Adipocyte (in vitro differentiated cells): Measurements from ENCODE around the gene SEC24C.

Experiments used
- DNase-seq: peaks from one replicate; pipeline ENCODE4 v3.0.0-alpha.2; 2015; ENCODE audit warnings: low read depth
- H3K27me3 ChIP-seq: replicated peaks from 2 replicates; pipeline ENCODE4 v1.7.0; 2013; ENCODE audit warnings: mild to moderate bottlenecking, low read length, moderate library complexity; ENCODE audit not compliant: control insufficient read depth, insufficient read depth
- H3K36me3 ChIP-seq: 2 replicates; pipeline ENCODE4 v1.7.0; 2013; ENCODE audit warnings: low read length, mild to moderate bottlenecking, moderate library complexity; ENCODE audit not compliant: control insufficient read depth, insufficient read depth, severe bottlenecking
- H3K4me1 ChIP-seq: 2 replicates; pipeline ENCODE4 v1.7.0; 2013; ENCODE audit warnings: mild to moderate bottlenecking, low read length, moderate library complexity; ENCODE audit not compliant: control insufficient read depth, insufficient read depth
- H3K4me3 ChIP-seq: 2 replicates; pipeline ENCODE4 v1.7.0; 2013; ENCODE audit warnings: mild to moderate bottlenecking, low read length, moderate library complexity
- H3K9ac ChIP-seq: 2 replicates; pipeline ENCODE4 v1.7.0; 2013; ENCODE audit warnings: mild to moderate bottlenecking, low read length, moderate library complexity
- H3K9me3 ChIP-seq: 2 replicates; pipeline ENCODE4 v1.7.0; 2013; ENCODE audit warnings: mild to moderate bottlenecking, low read length, moderate library complexity; ENCODE audit not compliant: control insufficient read depth

The SEC24C gene

GRCh38 chr10:73796766-73797165, 52.6 kb downstream of the SEC24C start:
- Histone ChIP-seq H3K9me3 (no peaks in the 10 kb centered on the region), H3K4me3 (no peak overlapping the region), H3K9ac (no peak overlapping the region), H3K27me3 (no peaks in the 10 kb centered on the region), H3K4me1 (no peaks in the 10 kb centered on the region), H3K36me3 (peaks cover 96% of the 10 kb centered on the region)
- DNase-seq: no peak

GRCh38 chr10:73797324-73798025, 53.3 kb downstream of the SEC24C start:
- Histone ChIP-seq H3K36me3 (peaks cover 96% of the 10 kb centered on the region), H3K4me3 (no peak overlapping the region), H3K9ac (no peak overlapping the region), H3K9me3 (no peaks in the 10 kb centered on the region), H3K4me1 (no peaks in the 10 kb centered on the region), H3K27me3 (no peaks in the 10 kb centered on the region)
- no peak for DNase-seq

DNA sequence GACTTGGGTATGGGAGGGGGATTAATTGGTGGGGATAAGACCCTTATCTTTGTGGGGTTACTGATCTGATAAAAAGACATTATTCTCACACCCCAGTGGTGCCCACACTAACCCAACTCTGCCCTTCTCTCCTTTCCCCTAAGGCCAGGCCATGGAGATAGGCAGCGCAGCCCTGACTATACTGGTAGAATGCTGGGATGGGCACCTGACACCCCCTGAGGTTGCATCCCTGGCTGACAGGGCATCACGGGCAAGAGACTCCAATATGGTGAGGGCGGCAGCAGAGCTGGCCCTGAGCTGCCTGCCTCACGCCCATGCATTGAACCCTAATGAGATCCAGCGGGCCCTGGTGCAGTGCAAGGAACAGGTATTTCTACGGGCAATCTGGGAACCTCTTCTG, 53.9 kb downstream of the SEC24C start:
- Histone ChIP-seq H3K27me3 (no peaks in the 10 kb centered on the region), H3K9ac (no peak overlapping the region), H3K36me3 (peaks cover 96% of the 10 kb centered on the region), H3K4me3 (no peak overlapping the region), H3K9me3 (no peaks in the 10 kb centered on the region), H3K4me1 (no peaks in the 10 kb centered on the region)
- no peak for DNase-seq

- peaks cover 97% of the 10 kb centered on the region for H3K36me3 ChIP-seq
- H3K9me3 ChIP-seq: no peaks in the 10 kb centered on the region
- H3K27me3 ChIP-seq: no peaks in the 10 kb centered on the region
- no peak for DNase-seq
- H3K4me3 ChIP-seq: no peak overlapping the region
- H3K9ac ChIP-seq: no peak overlapping the region
- peaks cover 2% of the 10 kb centered on the region for H3K4me1 ChIP-seq
Measured at GRCh38 chr10:73798927-73799560, 54.9 kb downstream of the SEC24C start.

DNA sequence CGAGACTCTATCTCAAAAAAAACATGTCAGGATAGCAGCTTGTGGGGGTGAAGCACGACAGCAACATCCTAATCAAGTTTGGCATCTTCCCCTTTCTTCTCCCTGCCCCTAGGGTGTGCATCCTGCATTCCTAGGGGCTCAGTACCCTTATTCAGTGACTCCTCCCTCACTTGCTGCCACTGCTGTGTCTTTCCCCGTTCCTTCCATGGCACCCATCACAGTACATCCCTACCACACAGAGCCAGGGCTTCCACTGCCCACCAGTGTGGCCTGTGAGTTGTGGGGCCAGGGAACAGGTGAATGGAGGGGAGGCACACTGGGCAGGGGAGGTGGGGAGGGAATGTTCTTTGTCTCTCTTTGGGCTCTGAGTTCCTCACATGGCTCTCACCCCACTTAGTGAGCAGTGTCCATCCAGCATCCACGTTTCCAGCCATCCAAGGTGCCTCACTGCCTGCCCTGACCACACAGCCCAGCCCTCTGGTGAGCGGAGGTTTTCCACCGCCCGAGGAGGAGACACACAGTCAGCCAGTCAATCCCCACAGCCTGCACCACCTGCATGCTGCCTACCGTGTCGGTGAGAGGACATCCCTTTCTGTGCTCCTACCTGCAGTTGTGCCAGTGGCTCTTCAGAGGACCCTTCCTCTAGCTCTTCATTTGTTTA, 55.9 kb downstream of the SEC24C start:
- no peak for DNase-seq
- no peak overlapping the region for H3K9ac ChIP-seq
- H3K9me3 ChIP-seq: no peaks in the 10 kb centered on the region
- H3K27me3 ChIP-seq: no peaks in the 10 kb centered on the region
- H3K36me3 ChIP-seq: peaks cover 95% of the 10 kb centered on the region
- H3K4me1 ChIP-seq: peaks cover 3% of the 10 kb centered on the region
- no peak overlapping the region for H3K4me3 ChIP-seq

GRCh38 chr10:73800560-73801252, 56.5 kb downstream of the SEC24C start:
- Histone ChIP-seq H3K9ac (no peak overlapping the region), H3K9me3 (no peaks in the 10 kb centered on the region), H3K4me3 (no peak overlapping the region), H3K27me3 (no peaks in the 10 kb centered on the region), H3K4me1 (peaks cover 3% of the 10 kb centered on the region), H3K36me3 (peaks cover 94% of the 10 kb centered on the region)
- DNase-seq: no peak

- no peak for DNase-seq
- no peak overlapping the region for H3K9ac ChIP-seq
Measured at GRCh38 chr10:73801253-73801590, 57.0 kb downstream of the SEC24C start.

GRCh38 chr10:73802276-73802991, 58.3 kb downstream of the SEC24C start:
- Histone ChIP-seq H3K4me3 (no peak overlapping the region), H3K9me3 (no peaks in the 10 kb centered on the region), H3K4me1 (peaks cover 3% of the 10 kb centered on the region), H3K9ac (no peak overlapping the region), H3K36me3 (peaks cover 94% of the 10 kb centered on the region), H3K27me3 (no peaks in the 10 kb centered on the region)
- DNase-seq: no peak

More at GRCh38 chr10:73801253-73801590, 57.0 kb downstream of the SEC24C start:
- no peaks in the 10 kb centered on the region for H3K9me3 ChIP-seq
- H3K4me1 ChIP-seq: peaks cover 3% of the 10 kb centered on the region
- H3K36me3 ChIP-seq: peaks cover 94% of the 10 kb centered on the region
- no peak overlapping the region for H3K4me3 ChIP-seq
- H3K27me3 ChIP-seq: no peaks in the 10 kb centered on the region

DNA sequence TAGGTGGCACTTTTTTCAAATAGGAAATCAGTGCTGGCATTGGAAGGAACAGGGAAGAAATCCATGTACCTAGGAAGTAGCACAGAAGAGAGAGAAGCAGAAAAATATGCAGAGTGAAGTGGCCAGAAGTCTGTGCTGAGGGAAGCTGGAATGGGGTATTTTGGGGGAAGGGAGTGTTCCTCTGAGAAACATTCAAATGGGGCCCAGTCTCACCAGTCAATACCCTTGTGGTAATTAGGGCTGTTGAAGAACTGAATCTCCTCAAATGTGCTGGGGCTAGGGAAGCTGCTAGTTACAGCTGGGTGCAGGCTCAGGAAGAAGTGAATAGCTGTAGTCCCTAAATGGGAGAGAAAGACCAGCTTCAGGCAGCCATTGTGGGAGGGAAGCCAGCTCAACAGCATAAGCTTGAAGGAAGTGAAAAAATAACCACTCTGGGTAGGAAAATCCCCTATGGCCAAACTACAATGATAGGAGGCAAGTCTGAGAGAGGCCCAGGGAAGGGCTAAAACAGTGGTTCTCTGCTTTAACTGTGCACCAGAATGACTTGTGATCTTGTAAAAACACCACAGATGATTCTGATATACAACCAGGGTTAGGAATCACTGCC, 59.6 kb downstream of the SEC24C start:
- Histone ChIP-seq H3K27me3 (no peaks in the 10 kb centered on the region), H3K9me3 (no peaks in the 10 kb centered on the region), H3K4me3 (no peak overlapping the region), H3K9ac (peak overlapping the region; percentile 34), H3K36me3 (peaks cover 94% of the 10 kb centered on the region), H3K4me1 (peaks cover 4% of the 10 kb centered on the region)
- no peak for DNase-seq

- peaks cover 74% of the 10 kb centered on the region for H3K36me3 ChIP-seq
Measured at GRCh38 chr10:73806176-73806950, 62.2 kb downstream of the SEC24C start.

More at GRCh38 chr10:73806176-73806950, 62.2 kb downstream of the SEC24C start:
- Histone ChIP-seq H3K9me3 (no peaks in the 10 kb centered on the region), H3K27me3 (no peaks in the 10 kb centered on the region), H3K4me1 (peaks cover 24% of the 10 kb centered on the region), H3K9ac (no peak overlapping the region), H3K4me3 (no peak overlapping the region)
- DNase-seq: no peak
